ENCODE data around the gene TNIK.

Gene TNIK

GRCh38 chr3:171455603-171456550, 4.3 kb downstream of the TNIK start:
- no peak overlapping the region for H3K9ac ChIP-seq (ENCODE audit: low read length)
- H2BK5ac ChIP-seq (ENCODE audit: low read depth, low read length, poor library complexity, severe bottlenecking) = no peak overlapping the region
- no peak overlapping the region for H4K8ac ChIP-seq (ENCODE audit: low read length)
- H3K27me3 ChIP-seq (ENCODE audit: control insufficient read depth in 1 of 2, insufficient read depth in 1 of 2, low read length in 2 of 2) = peaks cover 0 to 7% of the 10 kb centered on the region in 2 experiments
- no peak overlapping the region for H3K18ac ChIP-seq (ENCODE audit: low read depth in 1 of 2, low read length in 2 of 2)
- no peak overlapping the region for H3K27ac ChIP-seq (ENCODE audit: low read length, poor library complexity, severe bottlenecking)
- no peak overlapping the region for H3K14ac ChIP-seq (ENCODE audit: low read length in 2 of 2)
- H2AK5ac ChIP-seq (ENCODE audit: low read length, severe bottlenecking) = no peak overlapping the region
- no peak for DNase-seq
- no peak overlapping the region for H3K23ac ChIP-seq (ENCODE audit: low read length in 2 of 2)
- WGBS = 54% methylated on average over 5 of the region's 5 CpGs
- no peak overlapping the region for H3K4me3 ChIP-seq (ENCODE audit: insufficient read depth in 1 of 2, low read depth in 1 of 2, low read length in 2 of 2)
- peaks cover 28% of the 10 kb centered on the region for H3K79me1 ChIP-seq (replicated peaks; ENCODE audit: low read length, poor library complexity, severe bottlenecking)
- no peak overlapping the region for H4K91ac ChIP-seq (ENCODE audit: low read length)
- H2BK120ac ChIP-seq (ENCODE audit: low read depth, low read length) = no peak overlapping the region
- no peaks in the 10 kb centered on the region for H3K36me3 ChIP-seq (ENCODE audit: control insufficient read depth in 1 of 2, insufficient read depth in 2 of 2, low read depth in 1 of 2, low read length in 2 of 2)
- no peak overlapping the region for H2BK15ac ChIP-seq (ENCODE audit: low read depth, poor library complexity, severe bottlenecking)
- no peak overlapping the region for H3K4me2 ChIP-seq (ENCODE audit: low read length, poor library complexity, severe bottlenecking)
- H3K4ac ChIP-seq (ENCODE audit: low read depth in 1 of 2, low read length in 2 of 2) = no peak overlapping the region
- no peak overlapping the region for H2BK12ac ChIP-seq (ENCODE audit: low read length in 2 of 2)
- H3K4me1 ChIP-seq (ENCODE audit: control insufficient read depth, insufficient read depth, low read depth, low read length) = peaks cover 10% of the 10 kb centered on the region
- no peaks in the 10 kb centered on the region for H3K9me3 ChIP-seq (ENCODE audit: control insufficient read depth, low read length)
- no peak overlapping the region for H2AFZ ChIP-seq (ENCODE audit: low read depth, low read length)

- Histone ChIP-seq H2BK5ac (ENCODE audit: low read depth, low read length, poor library complexity, severe bottlenecking) (no peak overlapping the region), H3K23ac (ENCODE audit: low read length in 2 of 2) (no peak overlapping the region), H3K4me3 (ENCODE audit: insufficient read depth in 1 of 2, low read depth in 1 of 2, low read length in 2 of 2) (no peak overlapping the region), H3K79me1 (replicated peaks; ENCODE audit: low read length, poor library complexity, severe bottlenecking) (peaks cover 26% of the 10 kb centered on the region), H2BK120ac (ENCODE audit: low read depth, low read length) (no peak overlapping the region), H3K36me3 (ENCODE audit: control insufficient read depth in 1 of 2, insufficient read depth in 2 of 2, low read depth in 1 of 2, low read length in 2 of 2) (no peaks in the 10 kb centered on the region), H2BK15ac (ENCODE audit: low read depth, poor library complexity, severe bottlenecking) (no peak overlapping the region), H4K91ac (ENCODE audit: low read length) (no peak overlapping the region), H3K9me3 (ENCODE audit: control insufficient read depth, low read length) (no peaks in the 10 kb centered on the region), H2AFZ (ENCODE audit: low read depth, low read length) (no peak overlapping the region), H4K8ac (ENCODE audit: low read length) (no peak overlapping the region), H3K18ac (ENCODE audit: low read depth in 1 of 2, low read length in 2 of 2) (no peak overlapping the region), H3K27ac (ENCODE audit: low read length, poor library complexity, severe bottlenecking) (no peak overlapping the region), H3K27me3 (ENCODE audit: control insufficient read depth in 1 of 2, insufficient read depth in 1 of 2, low read length in 2 of 2) (peaks cover 0 to 4% of the 10 kb centered on the region in 2 experiments), H3K9ac (ENCODE audit: low read length) (no peak overlapping the region), H3K4ac (ENCODE audit: low read depth in 1 of 2, low read length in 2 of 2) (no peak overlapping the region), H3K14ac (ENCODE audit: low read length in 2 of 2) (no peak overlapping the region), H2BK12ac (ENCODE audit: low read length in 2 of 2) (no peak overlapping the region), H2AK5ac (ENCODE audit: low read length, severe bottlenecking) (no peak overlapping the region), H3K4me2 (ENCODE audit: low read length, poor library complexity, severe bottlenecking) (no peak overlapping the region), H3K4me1 (ENCODE audit: control insufficient read depth, insufficient read depth, low read depth, low read length) (peaks cover 10% of the 10 kb centered on the region)
- 90% methylated on average over 5 of the region's 8 CpGs for WGBS
- DNase-seq = no peak
Measured at GRCh38 chr3:171454041-171454440, 6.2 kb downstream of the TNIK start.

GRCh38 chr3:171453180-171453886, 6.9 kb downstream of the TNIK start:
- H2BK15ac ChIP-seq (ENCODE audit: low read depth, poor library complexity, severe bottlenecking) = no peak overlapping the region
- H3K4me1 ChIP-seq (ENCODE audit: control insufficient read depth, insufficient read depth, low read depth, low read length) = peaks cover 10% of the 10 kb centered on the region
- no peak overlapping the region for H3K9ac ChIP-seq (ENCODE audit: low read length)
- H3K4ac ChIP-seq (ENCODE audit: low read depth in 1 of 2, low read length in 2 of 2) = no peak overlapping the region
- H3K4me2 ChIP-seq (ENCODE audit: low read length, poor library complexity, severe bottlenecking) = no peak overlapping the region
- no peak overlapping the region for H4K91ac ChIP-seq (ENCODE audit: low read length)
- no peak overlapping the region for H2BK5ac ChIP-seq (ENCODE audit: low read depth, low read length, poor library complexity, severe bottlenecking)
- no peaks in the 10 kb centered on the region for H3K9me3 ChIP-seq (ENCODE audit: control insufficient read depth, low read length)
- H4K8ac ChIP-seq (ENCODE audit: low read length) = peak overlapping the region; percentile 49
- no peak overlapping the region for H2BK120ac ChIP-seq (ENCODE audit: low read depth, low read length)
- H3K79me1 ChIP-seq (replicated peaks; ENCODE audit: low read length, poor library complexity, severe bottlenecking) = peaks cover 27% of the 10 kb centered on the region
- WGBS = 37% methylated on average over 12 of the region's 12 CpGs
- H3K27ac ChIP-seq (ENCODE audit: low read length, poor library complexity, severe bottlenecking) = no peak overlapping the region
- peak overlapping the region in 1 of 2 experiments; percentile 34 for H3K18ac ChIP-seq (ENCODE audit: low read depth in 1 of 2, low read length in 2 of 2)
- no peak overlapping the region for H2BK12ac ChIP-seq (ENCODE audit: low read length in 2 of 2)
- H3K14ac ChIP-seq (ENCODE audit: low read length in 2 of 2) = no peak overlapping the region
- no peak for DNase-seq
- H2AK5ac ChIP-seq (ENCODE audit: low read length, severe bottlenecking) = no peak overlapping the region
- no peaks in the 10 kb centered on the region for H3K27me3 ChIP-seq (ENCODE audit: control insufficient read depth in 1 of 2, insufficient read depth in 1 of 2, low read length in 2 of 2)
- H3K4me3 ChIP-seq (ENCODE audit: insufficient read depth in 1 of 2, low read depth in 1 of 2, low read length in 2 of 2) = no peak overlapping the region
- no peaks in the 10 kb centered on the region for H3K36me3 ChIP-seq (ENCODE audit: control insufficient read depth in 1 of 2, insufficient read depth in 2 of 2, low read depth in 1 of 2, low read length in 2 of 2)
- no peak overlapping the region for H3K23ac ChIP-seq (ENCODE audit: low read length in 2 of 2)
- no peak overlapping the region for H2AFZ ChIP-seq (ENCODE audit: low read depth, low read length)

- DNase-seq = no peak
Measured at GRCh38 chr3:171452328-171452727, 7.9 kb downstream of the TNIK start.

More at GRCh38 chr3:171452328-171452727, 7.9 kb downstream of the TNIK start:
- H3K9ac ChIP-seq (ENCODE audit: low read length) = no peak overlapping the region
- no peak overlapping the region for H2BK5ac ChIP-seq (ENCODE audit: low read depth, low read length, poor library complexity, severe bottlenecking)
- no peak overlapping the region for H3K27ac ChIP-seq (ENCODE audit: low read length, poor library complexity, severe bottlenecking)
- no peak overlapping the region for H4K8ac ChIP-seq (ENCODE audit: low read length)
- no peaks in the 10 kb centered on the region for H3K36me3 ChIP-seq (ENCODE audit: control insufficient read depth in 1 of 2, insufficient read depth in 2 of 2, low read depth in 1 of 2, low read length in 2 of 2)
- no peak overlapping the region for H2AFZ ChIP-seq (ENCODE audit: low read depth, low read length)
- H3K18ac ChIP-seq (ENCODE audit: low read depth in 1 of 2, low read length in 2 of 2) = peak overlapping the region in 1 of 2 experiments; percentile 16
- H3K4me2 ChIP-seq (ENCODE audit: low read length, poor library complexity, severe bottlenecking) = no peak overlapping the region
- H2BK12ac ChIP-seq (ENCODE audit: low read length in 2 of 2) = no peak overlapping the region
- H3K23ac ChIP-seq (ENCODE audit: low read length in 2 of 2) = no peak overlapping the region
- no peak overlapping the region for H3K4ac ChIP-seq (ENCODE audit: low read depth in 1 of 2, low read length in 2 of 2)
- H2AK5ac ChIP-seq (ENCODE audit: low read length, severe bottlenecking) = no peak overlapping the region
- no peaks in the 10 kb centered on the region for H3K9me3 ChIP-seq (ENCODE audit: control insufficient read depth, low read length)
- H3K4me1 ChIP-seq (ENCODE audit: control insufficient read depth, insufficient read depth, low read depth, low read length) = peaks cover 3% of the 10 kb centered on the region
- 89% methylated on average over 5 of the region's 5 CpGs for WGBS
- H2BK120ac ChIP-seq (ENCODE audit: low read depth, low read length) = no peak overlapping the region
- no peaks in the 10 kb centered on the region for H3K27me3 ChIP-seq (ENCODE audit: control insufficient read depth in 1 of 2, insufficient read depth in 1 of 2, low read length in 2 of 2)
- no peak overlapping the region for H4K91ac ChIP-seq (ENCODE audit: low read length)
- H2BK15ac ChIP-seq (ENCODE audit: low read depth, poor library complexity, severe bottlenecking) = no peak overlapping the region
- no peak overlapping the region for H3K14ac ChIP-seq (ENCODE audit: low read length in 2 of 2)
- peaks cover 24% of the 10 kb centered on the region for H3K79me1 ChIP-seq (replicated peaks; ENCODE audit: low read length, poor library complexity, severe bottlenecking)
- no peak overlapping the region for H3K4me3 ChIP-seq (ENCODE audit: insufficient read depth in 1 of 2, low read depth in 1 of 2, low read length in 2 of 2)
